Colon (tissue), 2 donors: ENCODE data around the gene UBN2.

Experiments used
- FAIRE-seq: peaks from 2 replicates; lab custom pipeline; 2012; peaks lifted over from hg19 to GRCh38; lab: Jason Lieb, UNC
- donor health status: control.
- donor health status: control.

Gene UBN2

GRCh38 chr7:139355320-139355719 lies 124.3 kb downstream of the UBN2 start:
- no peak for FAIRE-seq
